MM.1S (cell line): ENCODE data around the gene ABCB6.

Experiments
- DNase-seq: peaks from one replicate; pipeline ENCODE4 v3.0.0-alpha.2; 2015
- H2AFZ ChIP-seq: fragments of 300-600 bp; sonication (generic); 2 replicates; pipeline ENCODE4 v1.6.0; 2016; ENCODE audit warnings: antibody characterized with exemption, low read length
- H3F3A ChIP-seq: fragments of 300-600 bp; sonication (generic); 2 replicates; pipeline ENCODE4 v1.6.1; 2016; ENCODE audit warnings: mild to moderate bottlenecking, antibody characterized with exemption, low read length, moderate library complexity, mixed read lengths; ENCODE audit not compliant: insufficient read depth
- H3K27ac ChIP-seq: fragments of 300-600 bp; sonication (generic); 2 replicates; pipeline ENCODE4 v1.5.1; 2016; ENCODE audit warnings: mild to moderate bottlenecking, low read length
- H3K27me3 ChIP-seq: fragments of 300-600 bp; sonication (generic); replicated peaks from 2 replicates; pipeline ENCODE4 v1.6.0; 2016; ENCODE audit warnings: low read length; ENCODE audit not compliant: insufficient read depth
- H3K36me3 ChIP-seq: fragments of 300-600 bp; sonication (generic); replicated peaks from 2 replicates; pipeline ENCODE4 v1.6.1; 2016; ENCODE audit warnings: mild to moderate bottlenecking, low read length, mixed read lengths; ENCODE audit not compliant: insufficient read depth
- H3K4me1 ChIP-seq: fragments of 300-600 bp; sonication (generic); 2 replicates; pipeline ENCODE4 v1.6.1; 2016; ENCODE audit warnings: low read length, mixed read lengths
- H3K4me2 ChIP-seq: fragments of 300-600 bp; sonication (generic); 2 replicates; pipeline ENCODE4 v1.6.0; 2016; ENCODE audit warnings: low read depth, low read length
- H3K4me3 ChIP-seq: fragments of 300-600 bp; sonication (generic); 2 replicates; pipeline ENCODE4 v1.5.1; 2016; ENCODE audit warnings: low read length, mixed read lengths
- H3K79me2 ChIP-seq: fragments of 300-600 bp; sonication (generic); 2 replicates; pipeline ENCODE4 v1.6.1; 2016; ENCODE audit warnings: mixed run types, low read length, mixed read lengths
- H3K9ac ChIP-seq: fragments of 300-600 bp; sonication (generic); 2 replicates; pipeline ENCODE4 v1.6.1; 2016; ENCODE audit warnings: low read length, mixed read lengths
- H3K9me2 ChIP-seq: fragments of 300-600 bp; sonication (generic); replicated peaks from 2 replicates; pipeline ENCODE4 v1.6.1; 2016; ENCODE audit warnings: mild to moderate bottlenecking, low read length, mixed read lengths; ENCODE audit not compliant: insufficient read depth
- H3K9me3 ChIP-seq: fragments of 300-600 bp; sonication (generic); replicated peaks from 2 replicates; pipeline ENCODE4 v1.6.1; 2016; ENCODE audit warnings: mild to moderate bottlenecking, low read length, mixed read lengths; ENCODE audit not compliant: insufficient read depth
- H4K20me1 ChIP-seq: fragments of 300-600 bp; sonication (generic); 2 replicates; pipeline ENCODE4 v1.6.1; 2016; ENCODE audit warnings: mild to moderate bottlenecking, low read length, moderate library complexity, mixed read lengths; ENCODE audit not compliant: insufficient read depth
- CTCF ChIP-seq: fragments of 300-600 bp; sonication (generic); IDR thresholded peaks from 2 replicates; pipeline ENCODE4 v1.5.1; 2016; ENCODE audit warnings: antibody characterized with exemption, low read length, mixed read lengths
- EZH2 ChIP-seq: fragments of 300-600 bp; sonication (generic); optimal IDR thresholded peaks from 2 replicates; pipeline ENCODE3; 2017; ENCODE audit warnings: low read depth, mild to moderate bottlenecking, antibody characterized with exemption, low read length, mixed read lengths
- EZH2phosphoT487 ChIP-seq: fragments of 300-600 bp; sonication (generic); IDR thresholded peaks from 2 replicates; pipeline ENCODE4 v1.6.1; 2018; ENCODE audit warnings: antibody characterized with exemption, low read length

The ABCB6 gene

GRCh38 chr2:219221957-219222518, 3.3 kb upstream of the ABCB6 start:
- TF ChIP-seq CTCF: no peak
- TF ChIP-seq EZH2: no peak
- no peak for TF ChIP-seq EZH2phosphoT487
- DNase-seq: no peak
- no peaks in the 10 kb centered on the region; the same call in 1 of the 2 replicates for H3K36me3 ChIP-seq

GRCh38 chr2:219220652-219221402, 2.1 kb upstream of the ABCB6 start:
- no peak overlapping the region for H2AFZ ChIP-seq
- H3K36me3 ChIP-seq: no peaks in the 10 kb centered on the region; the same call in 1 of the 2 replicates
- no peak overlapping the region for H3K27ac ChIP-seq
- H4K20me1 ChIP-seq: no peaks in the 10 kb centered on the region
- peaks cover 6% of the 10 kb centered on the region; the same call in 1 of the 2 replicates for H3K79me2 ChIP-seq
- no peak for DNase-seq
- H3K4me3 ChIP-seq: no peak overlapping the region
- H3K4me2 ChIP-seq: no peak overlapping the region
- no peaks in the 10 kb centered on the region for H3K9me3 ChIP-seq
- H3K27me3 ChIP-seq: no peaks in the 10 kb centered on the region
- H3K9ac ChIP-seq: no peak overlapping the region
- H3F3A ChIP-seq: peaks cover 17% of the 10 kb centered on the region; the same call in 1 of the 2 replicates
- TF ChIP-seq EZH2phosphoT487: no peak
- no peak for TF ChIP-seq EZH2
- no peak for TF ChIP-seq CTCF
- H3K9me2 ChIP-seq: no peaks in the 10 kb centered on the region
- H3K4me1 ChIP-seq: peaks cover 13% of the 10 kb centered on the region

More at GRCh38 chr2:219221957-219222518, 3.3 kb upstream of the ABCB6 start:
- H3K79me2 ChIP-seq: peaks cover 9% of the 10 kb centered on the region
- no peak overlapping the region for H3K9ac ChIP-seq
- no peaks in the 10 kb centered on the region for H3K9me2 ChIP-seq
- H3K27ac ChIP-seq: no peak overlapping the region
- H2AFZ ChIP-seq: no peak overlapping the region
- H3K4me2 ChIP-seq: no peak overlapping the region
- H3K27me3 ChIP-seq: no peaks in the 10 kb centered on the region
- H3K4me1 ChIP-seq: peaks cover 13% of the 10 kb centered on the region
- H4K20me1 ChIP-seq: no peaks in the 10 kb centered on the region
- H3F3A ChIP-seq: peaks cover 17% of the 10 kb centered on the region; the same call in 1 of the 2 replicates
- H3K4me3 ChIP-seq: no peak overlapping the region
- H3K9me3 ChIP-seq: no peaks in the 10 kb centered on the region

- Histone ChIP-seq H3K9ac (no peak overlapping the region), H3F3A (peaks cover 17% of the 10 kb centered on the region; the same call in 1 of the 2 replicates), H4K20me1 (no peaks in the 10 kb centered on the region), H3K27me3 (no peaks in the 10 kb centered on the region), H3K79me2 (peaks cover 6% of the 10 kb centered on the region; the same call in 1 of the 2 replicates), H3K4me3 (no peak overlapping the region), H2AFZ (no peak overlapping the region), H3K36me3 (no peaks in the 10 kb centered on the region; the same call in 1 of the 2 replicates), H3K9me2 (no peaks in the 10 kb centered on the region), H3K9me3 (no peaks in the 10 kb centered on the region), H3K4me2 (no peak overlapping the region), H3K27ac (no peak overlapping the region), H3K4me1 (peaks cover 13% of the 10 kb centered on the region)
- no peak for DNase-seq
- TF ChIP-seq EZH2 (no peak), CTCF (no peak), EZH2phosphoT487 (no peak)
Measured at GRCh38 chr2:219219784-219220532, 1.2 kb upstream of the ABCB6 start.
